DLD1 (cell line): Measurements from ENCODE around the gene ST7.
"Not testable (repeated sequence)": the region's sequence is repeated elsewhere in the genome, so short reads cannot be mapped to it uniquely, and the experiment has no call there.

Experiments used
- in situ Hi-C: cut with HindIII; loops from 2 replicates; pipeline ENCODE4 v1.10.0; 2017; ENCODE audit warnings: low sequenced_read_pairs

ST7 gene

DNA sequence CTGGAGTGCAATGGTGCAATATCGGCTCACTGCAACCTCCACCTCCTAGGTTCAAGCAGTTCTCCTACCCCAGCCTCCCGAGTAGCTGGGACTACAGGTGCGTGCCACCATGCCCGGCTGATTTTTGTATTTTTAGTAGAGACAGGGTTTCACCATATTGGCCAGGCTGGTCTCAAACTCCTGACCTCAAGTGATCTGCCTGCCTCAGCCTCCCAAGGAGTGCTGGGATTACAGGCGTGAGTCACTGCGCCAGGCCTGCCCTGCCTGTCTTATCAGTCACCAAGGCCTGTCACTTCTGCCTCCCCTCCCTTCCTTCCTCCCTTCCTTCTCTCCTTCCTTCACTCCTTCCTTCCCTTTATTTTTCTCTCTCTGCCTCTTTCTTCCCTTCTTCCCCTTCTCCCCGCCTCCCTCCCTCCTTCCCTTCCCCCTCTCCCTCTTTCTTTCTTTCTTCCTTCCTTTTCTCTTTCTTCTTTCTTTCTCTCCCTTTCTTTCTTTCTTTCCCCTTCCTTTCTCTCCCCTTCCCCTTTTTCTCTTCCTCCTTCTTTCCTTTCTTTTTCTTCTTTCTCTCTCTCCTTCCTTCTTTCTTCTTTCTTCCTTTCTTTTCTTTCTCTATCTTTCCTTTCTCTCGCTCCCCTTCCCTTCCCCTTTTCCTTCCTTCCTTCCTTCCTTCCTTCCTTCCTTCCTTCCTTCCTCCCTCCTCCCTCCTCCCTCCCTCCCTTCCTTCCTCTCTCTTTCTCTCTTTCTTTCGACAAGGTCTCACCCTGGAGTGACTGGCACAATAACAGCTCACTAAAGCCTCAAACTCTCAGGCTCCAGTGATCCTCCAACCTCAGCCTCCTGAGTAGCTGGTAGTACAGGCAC is 3.1 kb upstream of the ST7 start:
- in situ Hi-C loops: no loop called here

DNA sequence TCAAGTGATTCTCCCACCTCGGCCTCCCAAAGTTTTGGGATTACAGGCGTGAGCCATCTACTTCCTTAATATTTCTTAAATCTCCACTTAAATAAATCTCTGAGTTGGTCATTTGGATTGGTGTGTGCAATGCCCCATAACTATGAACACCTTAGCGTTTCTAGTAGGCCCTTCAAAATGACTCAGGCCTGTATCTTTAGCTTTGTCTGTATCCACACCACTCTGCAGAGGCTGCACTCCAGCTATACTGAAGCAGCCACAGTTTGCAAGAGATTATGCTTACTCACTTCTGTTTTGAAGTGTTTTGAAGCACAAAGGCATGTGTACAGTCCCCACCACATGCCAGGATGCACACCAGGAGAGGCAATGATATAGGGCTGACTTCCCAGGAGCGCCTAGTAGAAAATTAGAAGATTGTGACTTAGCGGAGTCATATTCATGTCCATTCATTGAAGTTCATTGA is 2.4 kb upstream of the ST7 start:
- in situ Hi-C loops: no loop called here

DNA sequence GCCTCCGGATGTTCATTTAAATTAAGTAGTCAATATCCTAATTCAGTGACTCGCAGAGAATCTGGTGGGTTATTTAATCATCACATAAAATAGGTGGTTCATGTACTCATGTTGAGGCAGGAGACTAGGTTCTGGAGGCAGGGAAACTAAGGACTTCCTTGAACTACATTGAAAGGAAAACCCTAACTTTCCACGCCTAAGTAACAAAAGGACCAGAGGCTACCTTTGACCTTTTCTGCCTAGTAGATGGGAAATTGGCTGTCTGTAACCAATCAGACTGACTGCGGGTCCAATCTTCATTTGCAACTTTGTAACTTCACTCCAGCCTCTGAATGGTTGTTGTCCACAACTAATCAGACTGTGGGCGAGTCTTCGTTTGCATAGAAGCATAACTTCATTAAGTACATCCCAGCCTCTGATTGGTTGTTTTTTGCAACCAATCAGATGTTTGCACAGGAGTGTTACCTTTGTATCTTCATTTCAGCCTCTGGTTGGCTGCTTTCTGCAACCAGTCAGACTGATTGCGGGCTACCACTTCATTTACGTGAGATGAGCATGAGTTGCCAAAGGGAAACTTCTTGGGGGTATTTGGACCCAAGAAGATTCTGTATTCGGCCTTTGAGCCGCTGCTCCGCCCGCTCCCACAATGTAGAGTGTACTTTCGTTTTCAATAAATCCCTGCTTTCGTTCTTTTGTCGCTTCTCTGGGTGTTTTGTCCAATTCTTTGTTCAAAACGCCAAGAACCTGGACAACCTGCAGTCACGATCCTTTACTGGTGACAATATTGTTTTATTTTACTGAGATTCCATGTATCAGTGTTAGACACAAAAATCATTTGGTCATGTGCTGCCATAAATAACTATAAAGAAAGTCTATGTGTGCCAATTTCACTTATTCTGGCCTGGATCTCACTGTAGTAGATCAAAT is 1.7 kb upstream of the ST7 start:
- in situ Hi-C loops: no loop called here

DNA sequence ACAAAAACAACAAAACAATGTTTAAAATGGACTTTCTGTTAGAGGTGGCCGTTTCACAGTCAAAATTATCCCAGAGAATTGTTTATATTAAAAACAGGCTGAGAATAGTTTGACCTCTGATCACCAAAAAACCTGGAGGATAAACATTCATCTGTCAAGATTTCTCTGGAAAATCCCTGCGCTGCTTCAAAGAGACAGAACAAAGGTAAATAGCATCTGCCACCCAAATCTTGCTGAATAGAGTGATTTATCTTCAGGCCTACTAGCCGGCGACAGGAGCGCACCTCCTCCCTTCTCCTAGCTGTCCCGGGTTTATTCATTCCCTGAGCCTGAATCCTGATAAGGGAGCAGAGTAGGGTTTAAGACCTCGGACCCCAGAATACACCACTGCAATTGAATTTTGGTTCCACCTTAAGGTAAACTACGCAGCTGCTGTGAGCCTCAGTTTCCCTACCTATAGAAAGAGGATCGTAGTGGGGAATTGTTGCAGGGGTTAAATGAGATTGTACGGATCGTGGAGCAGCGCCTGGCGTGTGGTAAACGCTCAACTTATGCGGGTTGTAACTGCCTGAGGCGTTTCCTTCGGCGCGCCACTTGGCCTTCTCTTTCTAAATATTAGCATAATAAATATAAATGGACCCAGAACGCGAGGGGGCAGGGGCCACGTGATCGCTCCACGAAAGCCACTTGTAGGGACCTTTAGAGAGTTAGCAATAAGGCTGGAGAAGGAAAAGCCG is 498 bp upstream of the ST7 start:
- in situ Hi-C loops: no loop called here

DNA sequence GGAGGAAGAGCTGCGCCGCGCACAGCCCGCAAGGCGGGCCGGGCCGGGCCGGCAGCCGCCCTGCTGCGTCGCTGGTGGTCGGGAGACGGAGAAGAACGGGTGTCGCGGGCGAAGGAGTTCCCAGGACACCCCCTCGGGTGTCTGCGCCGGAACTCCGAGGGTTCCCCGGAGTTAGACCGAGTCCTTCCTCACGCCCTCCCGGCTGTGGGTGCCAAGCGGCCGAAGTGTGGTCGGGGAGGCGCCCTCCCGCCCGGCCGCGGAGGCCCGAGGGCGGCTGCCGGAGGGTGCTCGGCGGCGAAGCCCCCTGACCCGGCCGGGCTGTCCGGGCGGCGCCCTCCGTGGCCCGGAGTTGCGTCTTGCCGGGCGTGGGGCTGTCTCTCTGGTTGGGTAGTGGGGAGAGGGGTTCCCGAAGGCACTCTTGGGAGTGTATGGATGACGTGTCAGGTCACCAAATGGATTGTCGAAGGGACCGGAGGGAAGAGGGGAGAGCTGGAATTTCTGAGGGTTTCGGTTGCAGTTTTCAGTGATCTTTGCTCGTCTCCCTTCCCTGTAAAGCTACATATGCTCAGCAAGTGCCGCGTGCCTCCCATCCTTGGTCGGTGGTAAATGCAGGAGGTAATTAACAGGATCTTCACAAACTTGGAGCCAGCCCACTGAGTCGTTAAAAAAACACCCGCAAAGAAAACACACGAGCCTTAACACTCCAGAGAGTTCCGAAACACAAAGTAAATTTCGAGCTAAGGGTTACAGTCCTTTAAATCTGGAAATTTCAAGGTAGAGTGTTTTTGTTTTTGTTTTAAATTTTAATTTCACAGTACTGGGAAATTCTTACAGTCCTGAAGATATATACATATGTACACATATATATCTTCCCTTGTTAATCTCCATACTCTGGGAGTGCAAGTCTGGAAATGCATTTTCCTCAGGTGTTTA is 871 bp downstream of the ST7 start:
- in situ Hi-C loops: no loop called here

DNA sequence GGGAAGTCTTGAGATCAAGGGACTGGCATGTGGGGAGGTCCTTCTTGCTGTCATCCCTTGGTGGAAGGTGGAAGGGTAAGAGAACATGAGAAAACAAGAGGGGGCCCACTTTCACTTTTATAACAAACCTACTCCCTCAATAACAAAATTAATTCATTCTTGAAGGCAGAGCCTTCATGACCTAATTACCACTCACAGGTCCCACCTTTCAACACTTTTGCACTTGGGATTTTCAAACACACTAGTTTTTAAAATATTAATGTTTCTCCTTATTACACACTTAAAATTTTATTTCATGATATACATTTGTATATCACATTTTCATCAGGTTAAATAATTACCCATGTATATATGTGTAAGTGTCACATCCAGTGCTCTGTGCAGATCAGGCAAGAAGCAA is 2.0 kb downstream of the ST7 start:
- in situ Hi-C loops: no loop called here

DNA sequence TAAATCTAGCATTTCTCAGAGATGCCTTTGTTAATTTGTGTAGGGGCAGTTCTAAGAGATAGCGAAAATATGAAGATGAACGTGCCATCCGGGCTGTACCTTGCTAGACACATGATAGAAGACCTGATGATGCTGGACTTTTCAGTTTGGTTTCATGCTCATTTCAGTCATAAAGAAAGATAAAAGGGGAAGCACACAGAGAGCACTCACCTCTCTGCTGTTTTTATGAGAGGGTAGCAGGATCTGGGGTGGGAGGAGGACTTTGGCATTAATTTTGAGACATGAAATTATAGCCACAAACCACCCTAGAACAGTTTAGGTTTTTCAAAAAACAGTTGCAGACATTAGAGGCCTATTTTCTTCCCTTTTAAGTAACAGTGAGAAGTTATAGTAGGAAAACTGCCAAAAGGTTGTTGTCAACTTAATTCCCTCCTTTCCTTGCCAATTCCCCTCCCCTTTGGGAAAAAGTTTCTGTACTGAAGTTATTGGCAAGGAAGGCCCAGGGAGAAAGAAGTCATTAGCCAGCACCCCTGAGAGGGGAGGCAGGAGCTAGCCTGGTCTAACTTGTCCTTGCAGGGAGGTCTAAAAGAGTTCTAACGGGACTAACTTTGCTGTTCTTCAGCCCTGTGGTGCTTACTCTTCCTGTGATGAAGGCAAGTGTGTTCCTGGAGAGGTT is 2.6 kb downstream of the ST7 start:
- in situ Hi-C loops: no loop called here

DNA sequence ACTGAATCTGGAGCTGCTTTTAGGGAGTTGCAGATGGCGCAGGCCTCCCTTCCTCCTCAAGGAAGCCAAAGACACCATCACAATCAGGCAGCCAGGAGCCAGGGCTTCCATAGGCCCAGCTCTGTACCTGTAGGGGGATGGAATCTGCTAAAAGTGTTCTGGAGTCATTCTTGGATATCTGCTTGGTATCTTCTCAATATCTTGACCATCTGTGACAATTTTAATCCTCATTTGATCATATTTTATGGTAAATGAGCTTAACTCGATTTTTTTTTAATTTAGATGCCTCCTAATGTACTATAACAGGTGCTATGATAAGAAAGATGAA is 3.1 kb downstream of the ST7 start:
- in situ Hi-C loops: no loop called here

DNA sequence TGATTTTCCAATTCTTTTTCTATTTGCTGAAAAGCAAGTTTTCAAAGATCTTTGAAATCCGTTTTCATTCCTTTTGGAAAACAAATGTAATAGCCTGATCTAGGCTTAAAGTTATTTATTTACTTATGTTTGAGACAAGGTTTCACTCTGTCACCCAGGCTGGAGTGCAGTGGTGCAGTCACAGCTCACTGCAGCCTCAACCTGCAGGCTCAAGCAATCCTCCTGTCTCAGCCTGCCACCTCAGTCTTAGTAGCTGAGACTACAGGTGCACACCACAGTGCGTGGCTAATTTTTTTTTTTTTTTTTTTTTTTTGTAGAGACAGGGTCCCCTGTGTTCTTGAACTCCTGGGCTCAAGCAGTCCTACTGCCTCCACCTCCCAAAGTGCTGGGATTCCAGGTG is 4.6 kb downstream of the ST7 start:
- in situ Hi-C loops: no loop called here

DNA sequence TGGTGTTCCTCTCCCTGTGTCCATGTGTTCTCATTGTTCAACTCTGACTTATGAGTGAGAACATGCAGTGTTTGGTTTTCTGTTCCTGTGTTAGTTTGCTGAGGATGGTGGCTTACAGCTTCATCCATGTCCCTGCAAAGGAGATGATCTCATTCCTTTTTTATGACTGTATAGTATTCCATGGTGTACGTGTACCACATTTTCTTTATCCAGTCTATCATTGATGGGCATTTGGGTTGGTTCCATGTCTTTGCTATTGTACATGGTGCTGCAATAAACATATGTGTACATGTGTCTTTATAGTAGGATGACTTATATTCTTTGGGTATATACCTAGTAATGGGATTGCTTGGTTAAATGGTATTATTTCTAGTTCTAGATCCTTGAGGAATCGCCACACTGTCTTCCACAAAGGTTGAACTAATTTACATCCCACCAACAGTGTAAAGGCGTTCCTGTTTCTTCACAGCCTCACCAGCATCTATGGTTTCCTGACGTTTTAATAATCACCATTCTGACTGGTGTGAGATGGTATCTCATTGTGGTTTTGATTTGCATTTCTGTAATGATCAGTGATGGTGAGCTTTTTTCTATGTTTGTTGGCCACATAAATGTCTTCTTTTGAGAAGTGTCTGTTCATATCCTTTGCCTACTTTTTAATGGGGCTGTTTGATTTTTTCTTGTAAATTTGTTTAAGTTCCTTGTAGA is 8.8 kb downstream of the ST7 start:
- in situ Hi-C loops: not testable (repeated sequence)

DNA sequence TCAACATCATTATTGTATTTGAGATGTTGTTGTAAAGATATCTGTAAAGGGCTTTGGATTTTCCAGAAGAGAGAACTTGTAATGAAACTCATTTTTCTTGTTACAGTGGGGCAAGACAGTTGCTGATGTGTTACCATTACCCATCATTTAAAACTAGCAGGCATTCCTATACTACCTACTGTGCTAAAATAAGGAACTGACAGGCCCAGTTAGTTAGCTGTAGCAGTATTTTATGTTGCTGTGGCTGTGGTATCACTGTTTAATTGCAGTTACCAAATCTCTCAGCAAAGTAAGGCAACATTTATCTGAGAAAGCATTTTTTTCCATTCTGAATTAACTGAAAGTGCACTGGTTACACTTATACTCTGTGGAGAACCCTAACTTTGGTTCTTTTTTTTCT is 9.9 kb downstream of the ST7 start:
- in situ Hi-C loops: no loop called here

DNA sequence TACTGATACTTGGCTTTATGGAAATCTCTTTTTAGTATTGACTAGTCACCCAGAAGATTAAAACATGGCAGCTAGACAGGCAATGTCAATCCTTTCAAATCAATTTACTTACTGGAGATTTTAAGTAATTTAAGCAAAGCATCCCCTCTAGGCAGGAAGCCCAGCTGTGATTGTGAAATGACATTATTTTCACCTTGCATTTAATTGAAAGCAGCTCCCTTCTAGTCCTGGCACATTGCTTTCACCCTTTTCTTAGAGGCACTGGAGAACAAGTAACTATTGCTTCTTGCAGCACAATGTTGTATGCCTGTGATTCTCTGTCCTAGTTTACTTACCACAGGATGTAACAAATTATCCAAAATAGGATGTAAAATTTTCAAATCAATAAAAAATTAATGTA is 13.3 kb downstream of the ST7 start:
- in situ Hi-C loops: no loop called here

DNA sequence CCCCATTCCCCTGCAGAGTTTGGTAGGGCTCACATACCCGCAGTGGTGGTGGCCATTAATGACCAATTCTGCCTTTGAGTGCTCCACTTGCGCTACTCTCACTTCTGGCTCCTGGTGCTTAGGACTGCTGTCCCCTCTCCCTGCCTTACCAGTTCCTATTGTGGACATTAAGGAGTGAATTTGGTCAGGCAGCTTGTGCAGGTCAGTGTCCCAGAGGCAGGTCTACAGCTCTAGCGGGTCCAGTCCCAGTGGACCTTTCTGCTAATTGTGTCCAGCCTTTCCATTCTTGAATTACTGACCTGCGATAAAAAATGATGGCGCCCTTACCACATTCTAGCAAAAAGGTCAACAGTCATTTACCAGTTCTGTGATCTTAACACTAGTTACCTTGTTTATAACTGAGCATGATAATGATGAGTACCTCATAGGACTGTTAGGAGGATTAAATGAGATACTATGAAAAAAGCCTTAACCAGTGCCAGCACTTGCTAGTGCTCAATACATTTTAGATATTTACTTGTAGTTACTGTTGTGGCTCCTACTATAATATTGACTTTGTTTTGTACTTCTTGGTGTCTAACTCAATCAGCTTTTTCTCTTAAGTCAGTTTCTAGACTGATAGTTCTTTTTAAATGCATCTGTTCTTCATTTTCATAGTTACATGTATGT is 14.1 kb downstream of the ST7 start:
- in situ Hi-C loops: no loop called here

DNA sequence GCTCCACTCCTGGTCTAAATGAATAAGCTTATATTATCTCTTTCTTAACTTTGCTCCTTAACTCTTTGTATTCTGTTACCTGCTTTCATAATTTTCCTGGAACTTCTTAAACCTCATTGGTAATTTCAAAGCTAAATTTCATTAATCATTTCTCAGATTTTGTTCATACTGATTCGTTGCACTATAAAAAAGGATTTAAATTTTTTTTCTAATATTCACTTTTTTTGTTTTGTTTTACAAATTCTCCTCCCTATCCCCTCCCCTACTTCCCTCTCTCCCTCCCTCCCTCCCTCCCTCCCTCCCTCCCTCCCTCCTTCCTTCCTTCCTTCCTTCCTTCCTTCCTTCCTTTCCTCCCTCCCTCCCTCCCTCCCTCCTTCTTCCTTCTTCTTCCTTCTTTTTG is 14.7 kb downstream of the ST7 start:
- in situ Hi-C loops: no loop called here

DNA sequence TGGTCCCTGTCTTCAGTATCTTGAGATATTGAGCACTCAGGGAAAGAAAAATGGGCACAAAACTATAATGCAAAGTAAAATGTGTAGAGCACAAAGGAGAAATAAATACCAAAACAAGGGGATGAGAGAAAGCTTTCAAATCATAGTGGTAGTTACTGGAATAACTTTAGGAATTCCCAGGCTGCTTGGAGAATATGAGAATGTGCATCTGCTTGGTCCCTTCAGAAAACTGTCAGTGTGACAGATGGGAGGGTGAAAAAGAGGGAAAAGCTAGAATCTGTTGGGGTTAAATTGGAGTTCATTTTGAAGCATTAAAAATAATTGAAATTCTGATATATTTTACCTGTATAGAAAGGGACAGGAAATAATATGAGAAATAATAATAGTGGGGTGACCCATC is 15.3 kb downstream of the ST7 start:
- in situ Hi-C loops: no loop called here

DNA sequence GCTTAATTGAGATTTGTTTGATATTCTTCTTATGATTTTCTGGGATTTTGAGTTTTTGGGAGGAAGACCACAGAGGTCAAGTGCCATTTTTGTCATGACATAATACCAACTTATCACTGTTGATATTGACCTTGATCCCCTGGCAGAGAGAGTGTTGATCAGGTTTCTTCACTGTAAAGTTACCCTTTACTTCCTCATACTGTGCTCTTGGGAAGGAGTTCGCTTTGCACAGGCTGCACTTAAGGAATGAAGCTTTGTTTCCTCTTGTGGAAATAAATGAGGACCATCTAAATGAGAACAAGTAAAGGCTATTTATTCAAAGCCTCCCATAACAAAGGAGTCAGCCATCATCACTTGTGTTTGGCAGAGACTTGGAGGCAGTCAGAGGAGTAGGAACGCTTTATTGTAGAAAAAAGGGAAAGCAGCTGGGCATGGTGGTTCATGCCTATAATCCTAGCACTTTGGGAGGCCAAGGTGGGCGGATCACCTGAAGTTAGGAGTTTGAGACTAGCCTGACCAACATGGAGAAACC is 16.1 kb downstream of the ST7 start:
- in situ Hi-C loops: no loop called here

DNA sequence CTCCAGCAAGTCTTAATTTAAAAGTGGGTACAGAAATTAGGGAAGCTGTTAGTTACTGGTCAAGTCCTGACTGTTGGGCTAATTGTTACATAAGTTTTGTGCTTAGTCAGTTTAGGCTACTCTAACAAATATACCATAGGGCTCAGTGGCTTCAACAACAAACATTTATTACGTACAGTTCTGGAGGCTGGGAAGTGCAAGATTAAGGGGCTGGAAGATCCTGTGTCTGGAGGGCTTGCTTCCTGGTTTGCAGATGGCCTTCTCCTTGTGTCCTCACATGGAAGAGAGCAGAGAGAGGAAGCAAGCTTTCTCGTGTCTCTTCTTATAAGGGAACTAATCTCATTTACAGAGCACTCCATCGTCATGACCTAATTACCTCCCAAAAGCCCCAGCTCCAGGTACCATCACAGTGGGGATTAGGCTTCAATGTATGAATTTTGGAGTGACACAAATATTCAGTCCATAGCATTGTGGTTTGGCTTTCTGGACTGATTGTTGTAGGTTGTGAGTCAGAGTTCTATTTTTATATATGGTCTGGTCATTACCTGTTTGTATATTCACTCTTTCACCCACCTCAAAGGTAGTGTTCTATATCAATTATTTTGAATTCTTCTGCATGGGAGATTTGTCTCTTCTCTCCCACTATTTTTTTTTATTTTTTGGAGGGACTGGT is 17.1 kb downstream of the ST7 start:
- in situ Hi-C loops: no loop called here

DNA sequence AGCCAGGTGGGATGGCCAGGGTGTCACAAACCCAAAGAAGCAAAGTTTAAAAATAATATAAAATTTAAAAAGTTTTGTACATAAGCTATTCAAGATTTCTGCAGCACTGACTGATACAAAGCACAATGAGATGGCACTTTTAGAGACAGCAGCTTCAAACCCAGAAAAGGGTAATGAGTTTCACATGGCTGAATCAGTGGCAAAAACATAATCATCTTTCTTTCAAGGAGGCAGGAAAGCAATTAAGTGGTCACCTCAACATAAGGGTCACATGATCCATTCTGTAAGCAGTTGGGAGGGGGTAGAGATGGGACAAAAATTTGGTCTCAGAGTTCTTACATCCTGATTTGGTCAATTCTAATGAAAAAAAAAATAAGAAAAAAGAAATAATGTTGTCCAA is 17.9 kb downstream of the ST7 start:
- in situ Hi-C loops: not testable (repeated sequence)
